Right forelimb (tissue), 1 donor: ENCODE data around the gene PNKP.
A peak's percentile ranks its signal among the peaks of the same experiment; 100 is the strongest.

ENCODE experiments used
- DNase-seq: peaks from one replicate; pipeline ENCODE4 v3.0.0-alpha.2; 2018

Gene PNKP

GRCh38 chr19:49814010-49814409 lies 53.4 kb downstream of the PNKP start:
- no peak for DNase-seq

GRCh38 chr19:49812997-49813861 lies 54.1 kb downstream of the PNKP start, which contains the start of gene FUZ:
FUZ (minus strand) TSS chr19:49813292; CDS start chr19:49813106, 186 bp downstream.
- peak; percentile 96 for DNase-seq

GRCh38 chr19:49812452-49812996 lies 54.9 kb downstream of the PNKP start:
- DNase-seq: no peak

- DNase-seq: no peak
Observed at GRCh38 chr19:49811328-49811727, 56.0 kb downstream of the PNKP start.
